GM21528 (cell line): ENCODE results near the gene BCAR3.
"Not testable (repeated sequence)": the region's sequence is repeated elsewhere in the genome, so short reads cannot be mapped to it uniquely, and the experiment has no call there.

Experiments
- ATAC-seq: cut with Tn5 transposase; IDR thresholded peaks from one replicate; pipeline ENCODE4 v1.9.1; 2021; ENCODE audit warnings: mild to moderate bottlenecking, moderate library complexity; ENCODE audit not compliant: unreplicated experiment, low FRiP score

Gene BCAR3

DNA sequence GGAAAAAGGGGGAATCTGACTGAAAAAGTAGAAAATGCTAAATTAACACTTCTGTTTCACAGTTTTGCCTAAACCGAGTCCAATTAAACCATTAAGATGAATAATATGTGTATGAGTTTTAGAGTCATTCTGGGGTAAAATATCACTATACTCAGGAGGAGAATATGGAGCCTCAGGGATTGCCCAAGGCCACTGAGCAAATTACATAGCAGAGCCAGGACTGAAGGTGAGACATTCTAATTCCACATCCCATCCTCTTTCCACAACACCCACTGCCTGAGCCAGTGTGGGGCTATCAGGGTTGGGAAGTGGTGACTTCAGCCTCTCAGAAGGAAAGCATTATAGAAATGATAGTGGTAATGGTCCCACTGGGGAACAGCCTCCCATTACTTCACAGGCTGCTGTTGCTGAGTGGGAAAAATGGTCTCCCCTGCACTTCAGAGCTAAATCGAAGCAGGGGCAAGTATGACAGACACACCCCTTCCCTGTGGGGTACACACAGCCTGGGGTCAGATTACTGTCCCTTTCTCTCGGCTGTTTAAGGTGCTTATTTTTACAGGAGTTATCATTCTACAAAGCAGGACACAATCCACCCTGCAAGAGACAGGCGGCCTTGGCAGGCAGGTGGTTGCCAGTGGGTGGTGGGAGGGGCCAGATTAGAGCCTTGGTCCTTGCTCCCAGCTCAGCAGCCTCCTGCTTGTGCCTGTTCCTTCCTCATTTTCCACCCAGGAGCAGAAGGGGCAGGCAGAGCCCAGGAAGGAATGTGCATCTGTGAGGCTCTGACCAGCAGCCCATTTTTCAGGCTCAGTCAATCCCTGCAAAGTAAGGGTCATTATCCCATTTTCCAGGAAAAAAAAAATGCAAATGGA is 9.5 kb upstream of the BCAR3 start:
- ATAC-seq, result no peak

DNA sequence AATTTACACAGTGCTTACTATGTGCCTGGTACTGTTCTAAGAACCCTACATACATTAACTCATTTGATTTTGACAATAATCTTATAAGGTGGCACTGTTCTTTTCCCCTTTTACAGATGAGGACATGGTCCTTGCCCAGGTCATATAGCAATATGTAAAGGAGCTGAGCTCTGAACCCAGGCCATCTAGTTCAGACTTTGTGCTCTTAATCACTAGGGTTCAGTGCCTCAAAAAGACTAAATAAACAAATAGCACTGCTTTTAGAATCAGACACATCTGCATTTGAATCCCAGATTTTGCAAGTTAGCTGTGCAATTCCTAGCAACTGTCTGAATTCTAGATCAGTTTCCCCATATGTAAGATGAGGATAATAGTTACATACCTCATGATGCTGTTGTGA is 8.7 kb upstream of the BCAR3 start:
- ATAC-seq, result no peak

DNA sequence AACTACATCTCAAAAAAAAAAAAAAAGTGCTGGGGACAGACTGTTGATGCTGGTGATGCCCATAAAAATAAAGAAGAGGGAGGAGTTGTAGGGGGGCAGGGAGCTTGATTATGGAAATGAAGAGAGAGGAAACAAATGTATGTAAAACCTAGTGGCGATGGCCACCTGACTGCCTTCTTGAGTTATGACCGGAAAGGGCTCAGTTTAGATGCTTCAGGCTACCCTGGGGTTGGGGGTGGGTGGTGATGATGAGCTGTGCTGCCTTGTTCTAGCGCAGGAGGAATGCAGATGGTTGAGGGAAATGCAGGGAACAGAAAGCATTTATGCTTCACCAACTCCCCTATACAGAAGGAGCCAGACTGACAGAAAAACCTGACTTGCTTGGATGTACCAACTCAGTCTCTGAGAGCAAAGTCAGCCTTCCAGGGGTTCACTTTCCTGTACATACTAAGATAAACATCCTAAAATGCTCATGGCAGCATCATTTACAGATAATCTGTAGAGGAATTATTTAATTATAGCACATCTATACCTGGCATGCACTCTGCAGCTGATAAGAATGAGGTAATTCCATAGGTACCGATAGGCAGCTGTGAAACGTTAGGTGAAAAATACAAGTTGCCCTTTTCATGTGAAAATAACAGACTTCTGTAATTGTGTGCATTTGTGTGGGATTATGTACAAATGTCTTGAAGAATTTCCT is 8.0 kb upstream of the BCAR3 start:
- ATAC-seq, result no peak

DNA sequence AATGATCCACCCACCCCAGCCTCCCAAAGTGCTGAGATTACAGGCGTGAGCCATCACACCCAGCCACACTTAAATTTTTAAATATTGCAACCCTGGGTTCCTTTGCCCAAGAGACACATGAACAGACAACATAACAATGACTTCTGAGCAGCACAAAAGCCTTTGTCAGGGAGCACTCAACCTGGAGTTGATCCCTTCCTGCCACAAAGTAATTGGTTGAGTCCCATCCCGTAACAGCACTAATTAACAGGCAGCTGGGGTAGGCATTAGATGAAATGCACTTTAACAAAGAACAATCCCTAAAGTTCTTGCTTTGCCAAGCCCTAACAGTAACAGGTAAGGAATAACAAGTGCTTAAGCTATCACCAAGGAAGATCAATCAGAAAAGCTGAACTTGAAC is 5.9 kb upstream of the BCAR3 start:
- ATAC-seq, result no peak

DNA sequence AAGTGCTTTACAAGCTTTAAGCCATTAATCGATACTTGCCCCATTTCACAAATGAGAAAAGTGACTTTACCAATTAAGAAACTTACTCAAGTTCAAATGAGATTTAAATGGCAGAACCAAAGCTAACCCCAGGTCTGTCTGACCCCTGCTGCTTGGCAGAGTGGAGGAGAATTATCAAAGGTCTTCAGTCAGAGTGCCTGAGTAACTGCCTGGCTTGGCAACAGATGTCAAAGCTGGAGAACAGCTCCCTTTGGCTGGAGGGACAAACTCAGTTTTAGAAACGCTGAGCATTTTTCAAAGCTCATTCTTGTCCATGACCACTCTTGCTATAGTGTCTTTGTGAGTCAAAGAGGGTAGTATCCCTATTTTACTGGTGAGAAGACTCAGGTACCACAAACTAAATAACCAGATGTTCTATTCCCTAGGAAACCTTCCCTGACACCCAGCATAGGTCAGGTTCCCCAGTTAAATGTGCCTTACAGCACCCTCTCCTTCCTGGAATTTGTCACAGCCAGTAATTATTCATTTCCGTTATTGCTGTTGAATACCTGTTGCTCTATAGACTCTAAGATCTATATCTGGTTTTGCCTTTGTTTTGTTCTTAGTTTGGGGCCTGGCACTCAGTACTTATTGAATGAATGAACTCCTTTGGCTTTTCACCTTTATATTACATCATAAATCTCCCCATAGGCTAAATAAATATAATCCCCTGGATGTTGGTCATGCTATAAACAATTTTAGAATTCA is 5.0 kb upstream of the BCAR3 start:
- no peak for ATAC-seq

DNA sequence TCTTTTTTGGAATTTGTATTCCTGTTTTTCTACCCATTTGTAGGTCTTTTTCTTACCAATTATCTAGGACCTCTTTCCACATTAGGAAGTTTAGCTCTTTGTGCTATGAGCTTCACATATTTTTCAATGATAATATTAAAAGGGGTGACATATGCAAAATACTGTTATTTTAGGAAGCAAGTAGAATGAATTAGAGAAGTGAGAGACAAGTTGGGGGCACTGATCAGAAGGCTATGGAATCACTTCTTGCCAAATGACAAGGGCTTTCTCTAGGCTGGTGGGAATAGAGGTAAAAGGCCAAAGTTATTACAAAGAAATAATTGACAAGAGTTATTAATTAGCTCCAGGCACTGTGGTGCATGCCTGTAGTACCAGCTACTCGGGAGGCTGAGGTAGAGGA is 4.3 kb upstream of the BCAR3 start:
- ATAC-seq, result no peak

DNA sequence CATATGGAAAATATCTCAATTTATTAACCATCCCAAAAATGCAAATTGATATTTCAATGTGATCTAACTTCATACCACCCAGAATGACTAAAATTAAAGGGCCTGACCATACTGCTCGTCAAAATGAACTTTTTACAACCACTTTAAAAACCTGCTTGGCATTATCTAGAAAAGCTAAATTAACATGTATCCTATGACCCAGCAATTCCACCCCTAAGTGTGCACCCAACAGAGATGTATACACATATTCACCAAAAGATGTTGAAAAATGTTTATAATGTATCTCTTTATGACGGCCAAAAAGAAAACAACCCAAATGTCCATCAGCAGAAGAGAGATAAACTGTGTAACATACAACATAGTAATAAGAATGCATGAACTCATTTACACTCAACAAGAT is 1.6 kb upstream of the BCAR3 start:
- no peak for ATAC-seq

DNA sequence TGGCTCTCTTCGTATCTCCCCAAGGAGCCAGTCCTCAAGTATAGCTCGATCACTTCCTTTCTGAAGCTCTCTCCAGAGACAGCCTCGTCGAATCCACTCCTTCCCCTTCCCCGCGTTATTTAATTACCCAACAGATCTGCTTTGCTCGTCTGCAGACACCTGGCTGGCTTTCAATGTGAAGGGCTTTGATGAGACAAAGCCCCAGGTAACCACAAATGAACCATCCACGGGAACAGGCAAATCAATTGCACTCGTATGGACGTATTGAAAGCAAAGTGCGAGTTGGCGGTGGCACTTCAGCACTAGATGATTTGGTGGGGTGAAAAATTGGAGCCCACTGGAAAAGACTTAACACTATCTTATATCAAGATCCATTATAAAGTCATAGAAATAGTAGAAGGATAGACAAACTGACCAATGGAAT is 364 bp upstream of the BCAR3 start:
- ATAC-seq, result no peak

DNA sequence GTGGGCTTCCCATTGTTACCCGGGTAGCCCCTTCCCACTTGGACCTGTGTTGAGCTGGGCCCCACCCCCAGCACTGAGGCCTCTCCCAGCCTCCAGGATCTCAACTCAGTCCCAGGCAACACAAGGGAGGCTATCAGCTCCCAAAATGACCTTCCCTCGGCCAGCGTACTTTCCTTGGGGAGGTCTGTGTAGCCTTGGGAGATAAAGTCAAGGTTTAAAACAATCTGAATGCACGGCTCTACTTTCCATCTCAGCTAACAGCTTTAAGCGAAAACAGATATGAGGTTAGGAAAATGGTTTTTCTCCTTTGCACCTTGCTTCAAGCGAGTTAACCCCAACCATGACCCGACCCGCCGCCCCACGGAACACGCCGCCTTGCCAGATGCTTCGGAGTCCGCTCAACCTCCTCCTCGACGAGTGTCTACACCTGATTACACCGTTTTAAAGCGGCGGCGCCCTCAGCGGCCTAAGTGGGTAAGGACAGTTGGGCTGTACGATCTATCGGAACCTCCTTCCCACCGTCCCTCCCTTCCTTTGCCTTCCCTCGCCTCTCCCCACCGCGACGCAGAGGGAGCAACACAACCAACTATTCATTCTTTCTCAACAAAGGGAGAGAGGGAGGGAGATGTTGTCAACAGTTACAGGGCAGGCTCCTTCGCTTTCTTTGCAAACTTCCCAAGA is 1.1 kb downstream of the BCAR3 start:
- peak; percentile 69 for ATAC-seq

DNA sequence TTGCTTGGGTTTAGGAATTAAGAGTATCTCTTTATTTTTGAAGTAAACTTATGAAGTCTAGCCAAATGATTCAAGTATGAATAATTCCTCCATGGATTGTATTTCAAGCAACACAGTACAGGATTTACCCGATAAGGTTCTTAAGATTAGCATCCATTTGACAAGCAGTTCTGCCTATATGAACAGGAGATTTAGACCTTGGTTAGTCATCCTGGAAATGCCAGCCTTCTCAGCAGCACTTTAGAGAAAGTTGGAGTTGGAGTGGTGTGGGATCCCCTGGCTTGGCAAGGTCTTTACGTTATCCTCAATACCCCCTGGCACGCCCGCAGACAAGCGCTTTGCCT is 1.6 kb downstream of the BCAR3 start:
- ATAC-seq, result no peak

DNA sequence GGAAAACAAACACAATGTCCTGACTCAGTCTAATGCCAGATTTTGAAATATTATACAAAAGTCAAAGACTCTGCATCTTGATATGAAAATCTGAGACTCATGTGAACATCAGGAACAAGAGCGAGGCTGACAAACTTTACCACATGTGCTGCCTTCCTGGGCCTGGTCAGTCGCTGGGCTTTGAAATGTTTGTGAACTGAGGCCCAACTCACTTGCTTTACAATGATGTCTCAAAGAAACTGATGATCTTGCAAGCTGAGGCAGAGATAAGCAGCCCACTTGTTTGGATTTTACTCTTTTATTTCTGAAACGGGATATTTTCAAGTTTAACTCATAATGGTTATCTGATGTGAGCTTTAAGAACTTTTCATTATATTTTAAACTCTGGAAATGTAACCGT is 2.1 kb downstream of the BCAR3 start:
- ATAC-seq, result no peak

DNA sequence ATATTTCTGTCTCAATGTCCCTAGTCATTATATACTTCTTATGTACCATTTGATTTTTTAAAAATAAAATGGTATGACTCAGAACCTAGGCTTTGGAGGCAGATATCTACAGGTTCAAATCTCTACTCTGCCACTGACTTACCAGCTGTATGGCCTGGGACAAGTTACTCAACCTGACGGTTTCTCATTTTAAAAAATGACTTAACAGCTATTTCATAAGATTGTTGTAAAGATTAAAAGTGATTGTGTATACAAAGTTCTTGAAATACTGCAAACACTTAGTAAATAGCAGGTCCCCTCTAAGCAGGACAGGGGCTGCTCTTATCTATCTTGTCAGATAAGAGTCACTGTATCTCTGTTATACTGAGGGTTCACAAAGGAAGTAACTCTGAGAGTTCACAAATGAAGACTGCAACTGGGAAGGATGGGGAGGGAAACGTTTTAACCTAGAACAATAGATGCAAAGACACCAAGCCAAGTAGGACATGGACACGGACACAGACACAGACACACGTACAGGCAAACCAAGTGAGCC is 2.6 kb downstream of the BCAR3 start:
- ATAC-seq, result no peak

DNA sequence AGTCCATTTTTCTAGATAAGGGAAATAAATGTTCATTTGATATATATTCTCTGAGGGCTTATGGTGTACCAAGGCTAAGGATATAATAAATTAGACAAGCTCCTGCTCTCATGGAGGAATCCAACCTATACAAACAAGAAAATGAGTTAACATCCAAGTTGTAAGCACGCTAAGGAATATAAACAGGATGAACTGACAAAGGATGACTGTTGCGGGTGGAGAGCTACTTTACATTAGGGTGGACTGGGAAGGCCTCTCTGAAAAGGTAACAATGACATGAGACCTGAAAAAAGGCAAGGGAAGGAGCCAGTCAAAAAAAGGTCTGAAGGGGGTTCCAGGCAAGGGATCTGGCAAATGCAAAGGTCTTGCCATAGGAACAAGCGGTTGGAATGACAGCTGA is 3.1 kb downstream of the BCAR3 start:
- ATAC-seq, result no peak

DNA sequence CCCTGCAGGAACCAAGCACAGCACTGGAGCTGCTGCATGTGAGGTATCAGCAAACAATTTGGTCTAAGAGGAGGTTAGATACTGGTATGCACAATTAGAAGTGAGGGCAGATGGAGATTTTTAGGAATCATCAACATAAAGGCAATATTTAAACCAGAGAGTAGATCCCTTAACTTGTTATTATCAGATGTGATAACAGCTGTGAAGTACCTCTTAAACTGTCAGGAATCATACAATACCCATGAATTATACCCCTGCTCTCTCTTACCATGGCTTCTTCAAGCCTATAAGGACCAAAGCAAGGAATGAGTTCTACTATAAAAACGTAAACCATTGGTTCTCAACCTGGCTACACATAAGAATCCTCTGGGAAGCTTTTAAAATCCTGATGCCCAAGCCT is 3.9 kb downstream of the BCAR3 start:
- ATAC-seq, result no peak

DNA sequence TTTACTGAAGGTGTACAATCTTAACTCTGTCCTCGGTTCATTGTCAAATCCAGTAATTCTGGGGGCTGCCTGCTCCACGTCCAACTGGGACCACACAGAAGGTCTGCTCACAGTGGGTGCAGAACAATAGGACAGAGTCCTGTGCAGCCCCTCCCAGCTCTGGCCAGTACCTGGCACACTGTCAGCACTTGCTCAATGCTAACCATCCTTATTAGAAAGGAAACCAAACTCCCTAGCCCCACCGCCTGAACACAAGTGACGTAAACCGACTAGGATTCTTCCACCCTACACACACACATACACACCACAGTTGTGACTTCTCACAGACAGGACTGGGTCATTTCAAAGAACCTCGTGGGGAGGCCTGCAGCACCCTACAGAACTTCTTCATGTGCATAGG is 5.2 kb downstream of the BCAR3 start:
- no peak for ATAC-seq

DNA sequence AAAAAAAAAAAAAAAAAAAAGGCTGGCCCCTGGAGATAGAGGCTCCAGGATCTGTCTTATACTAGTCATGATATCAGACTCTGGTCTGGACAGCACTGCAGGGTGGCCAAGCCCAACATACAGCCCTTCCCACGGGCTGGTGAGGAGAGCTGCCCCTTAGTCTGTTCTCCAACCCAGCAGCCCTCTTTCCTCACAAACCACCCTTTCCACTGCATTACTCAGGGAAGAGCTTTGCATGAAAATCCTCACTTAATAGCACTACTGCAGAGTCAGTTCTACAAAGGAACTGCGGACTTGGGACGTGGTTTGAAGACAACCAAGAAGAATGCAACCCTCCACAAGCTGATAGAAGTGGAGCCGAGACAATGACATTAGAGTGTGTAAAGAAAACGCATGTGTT is 5.7 kb downstream of the BCAR3 start:
- no peak for ATAC-seq

DNA sequence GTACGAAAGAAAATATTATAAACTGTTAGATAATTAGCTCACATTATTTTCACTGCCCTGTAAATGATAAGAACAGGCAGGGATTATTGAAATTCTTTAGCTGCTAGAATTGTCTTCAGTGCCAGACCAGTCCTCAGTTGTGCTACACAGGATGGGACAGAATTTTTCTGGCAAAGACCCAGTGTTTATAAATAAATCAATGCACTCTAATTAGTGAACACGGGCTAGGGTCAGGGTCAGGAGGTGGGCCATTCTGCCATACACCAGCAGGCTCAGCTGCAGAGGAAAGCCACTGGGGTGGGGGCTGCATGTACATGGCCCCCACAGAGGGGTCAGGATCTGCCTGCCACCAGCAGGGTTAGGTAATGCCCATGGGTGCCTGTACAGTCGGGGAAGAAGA is 6.4 kb downstream of the BCAR3 start:
- no peak for ATAC-seq

DNA sequence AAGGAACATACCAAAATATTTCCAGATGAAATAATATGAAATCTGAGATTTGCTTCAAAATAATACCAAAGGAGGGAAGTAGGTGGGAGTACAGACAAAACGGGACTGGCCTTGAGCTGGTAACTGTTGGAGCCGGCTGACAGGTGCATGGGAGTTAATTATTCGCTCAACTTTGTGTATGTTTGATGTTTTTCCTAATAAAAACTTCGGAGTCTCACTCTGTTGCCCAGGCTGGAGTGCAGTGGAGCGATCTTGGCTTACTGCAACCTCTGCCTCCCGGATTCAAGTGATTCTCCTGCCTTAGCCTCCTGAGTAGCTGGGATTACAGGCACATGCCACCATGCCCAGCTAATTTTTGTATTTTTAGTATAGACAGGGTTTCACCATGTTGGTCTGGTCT is 7.6 kb downstream of the BCAR3 start:
- not testable (repeated sequence) for ATAC-seq

DNA sequence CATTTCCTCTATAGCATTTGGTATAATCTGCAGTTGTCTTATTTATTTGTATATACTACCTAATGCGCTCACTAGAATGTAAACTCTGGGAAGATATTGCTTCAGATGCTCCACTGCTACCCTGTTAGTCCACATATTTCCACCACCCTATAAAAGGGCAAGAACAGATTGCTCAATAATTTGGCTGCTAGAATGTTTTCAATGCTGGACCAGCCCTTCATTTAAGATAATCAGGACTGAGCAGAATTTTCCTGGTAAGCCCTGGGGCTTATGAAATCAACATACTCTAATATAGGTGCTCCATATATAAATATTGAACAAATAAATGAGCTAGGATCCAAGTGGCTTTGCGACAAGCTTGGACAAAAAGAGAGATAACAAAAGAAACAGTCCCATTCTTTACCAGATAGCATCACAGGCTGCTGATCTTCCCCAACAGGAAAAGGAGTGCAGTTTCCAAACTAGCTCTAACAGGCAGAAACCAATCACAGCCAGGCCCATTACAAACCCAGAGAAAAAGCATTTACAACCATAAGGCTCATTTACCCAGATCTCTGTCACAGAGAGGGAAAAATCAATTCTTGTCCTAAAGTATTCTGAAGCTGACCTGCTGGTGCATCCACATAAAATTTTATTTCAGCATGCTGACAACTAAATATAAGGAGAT is 8.3 kb downstream of the BCAR3 start:
- ATAC-seq, result no peak

DNA sequence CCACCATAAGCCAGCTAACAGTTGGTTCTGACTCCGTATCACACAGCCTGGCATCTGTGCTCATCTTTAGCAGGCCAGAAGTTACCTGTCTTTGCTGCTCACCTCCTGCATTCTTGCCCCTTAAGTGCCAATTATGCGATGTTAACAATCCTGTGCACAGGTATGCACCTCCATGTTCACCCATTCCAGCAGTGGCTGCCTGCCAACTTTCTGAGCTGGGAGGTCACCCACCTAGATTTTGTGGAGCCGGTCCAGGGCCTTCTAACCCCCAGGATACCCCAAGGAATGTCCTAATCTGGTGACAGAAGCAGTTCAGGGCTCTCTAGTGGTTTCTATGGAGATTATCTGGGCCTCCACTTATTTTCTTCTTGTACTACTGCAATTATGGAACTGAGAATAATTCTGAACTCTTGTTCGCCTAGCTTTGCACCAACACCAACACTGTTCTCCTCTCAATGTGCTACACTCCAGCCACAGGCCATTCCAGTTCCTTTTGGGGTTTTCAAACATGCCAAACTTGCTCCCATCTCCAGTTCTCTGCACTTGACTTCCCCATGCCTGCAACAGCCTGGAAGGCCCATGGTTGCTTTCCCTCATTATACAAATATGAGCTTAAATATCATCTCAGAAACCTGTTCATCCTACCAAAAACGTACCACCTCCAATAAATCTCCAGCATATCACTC is 9.0 kb downstream of the BCAR3 start:
- ATAC-seq, result no peak
